ENCODE results near the gene WBP4.

WBP4 gene

GRCh38 chr13:41056826-41057711 is 4.2 kb upstream of the WBP4 start:
- TF ChIP-seq GATA3 (IDR thresholded peaks at IDR 0.05; ENCODE audit: low read depth, low read length), result no peak
- TF ChIP-seq GATA2 (IDR thresholded peaks at IDR 0.05; ENCODE audit: low read depth, low read length), result no peak

DNA sequence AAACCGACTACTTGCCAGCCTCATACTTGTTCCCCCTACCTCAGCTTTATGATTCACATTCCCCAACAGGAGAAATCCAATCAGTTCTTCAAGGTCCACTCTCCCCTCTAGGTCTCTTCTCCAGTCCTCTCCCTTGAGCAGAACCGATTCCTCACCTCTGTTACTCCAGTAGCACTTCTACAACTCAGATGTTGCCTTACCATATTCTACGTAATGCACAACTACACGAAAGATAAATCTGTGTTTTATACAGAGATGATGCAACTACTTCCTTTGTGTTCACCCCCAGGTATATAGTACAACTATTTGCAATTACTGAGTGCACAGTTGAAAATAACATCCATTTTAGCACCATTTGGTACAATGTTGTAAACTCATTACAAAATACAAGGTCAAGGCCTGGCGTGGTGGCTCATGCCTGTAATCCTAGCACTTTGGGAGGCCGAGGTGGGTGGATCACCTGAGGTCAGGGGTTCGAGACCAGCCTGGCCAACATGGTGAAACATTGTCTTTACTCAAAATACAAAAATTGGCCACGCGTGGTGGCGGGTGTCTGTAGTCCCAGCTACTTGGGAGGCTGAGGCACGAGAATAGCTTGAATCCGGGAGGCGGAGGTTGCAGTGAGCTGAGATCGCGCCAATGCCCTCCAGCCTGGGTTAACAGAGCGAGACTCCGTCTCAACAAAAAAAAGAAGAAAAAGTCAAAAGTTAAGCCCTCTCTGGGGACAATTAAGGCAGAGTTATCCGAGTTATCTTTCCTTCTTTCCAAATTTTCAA is 2.8 kb upstream of the WBP4 start:
- TF ChIP-seq GATA2 (IDR thresholded peaks at IDR 0.05; ENCODE audit: low read depth, low read length) (no peak), GATA3 (IDR thresholded peaks at IDR 0.05; ENCODE audit: low read depth, low read length) (no peak)

DNA sequence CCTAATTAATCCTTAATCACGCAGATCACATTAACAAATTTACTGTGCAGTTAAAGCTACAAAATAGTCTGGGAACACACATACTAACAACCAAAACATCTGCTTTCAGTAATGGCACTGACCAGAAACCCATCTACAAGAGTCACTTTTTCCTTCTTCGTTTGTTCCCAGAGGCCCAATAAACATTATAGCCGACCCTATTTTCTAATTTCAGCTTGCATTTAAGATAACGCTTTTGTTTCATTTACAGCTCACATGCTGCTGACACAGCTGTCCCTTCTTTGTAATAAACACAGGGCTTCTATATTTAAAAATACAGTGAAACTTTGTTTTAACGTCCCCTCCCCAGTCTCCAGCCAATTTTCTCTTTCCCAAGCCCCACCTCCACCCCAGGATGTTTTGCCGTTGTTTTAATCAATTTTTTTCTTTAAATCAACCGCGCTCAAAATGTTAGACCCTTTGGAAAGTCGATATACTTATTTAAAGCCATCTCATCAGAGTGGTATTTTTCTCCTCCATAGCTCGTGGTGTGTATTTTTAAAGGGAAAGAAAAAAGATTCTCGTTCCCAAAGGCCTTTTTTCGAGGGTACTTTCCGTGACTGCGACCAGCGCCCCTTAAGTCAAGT is 1.7 kb upstream of the WBP4 start:
- TF ChIP-seq GATA3 (IDR thresholded peaks at IDR 0.05; ENCODE audit: low read depth, low read length) (no peak), GATA2 (IDR thresholded peaks at IDR 0.05; ENCODE audit: low read depth, low read length) (no peak)

DNA sequence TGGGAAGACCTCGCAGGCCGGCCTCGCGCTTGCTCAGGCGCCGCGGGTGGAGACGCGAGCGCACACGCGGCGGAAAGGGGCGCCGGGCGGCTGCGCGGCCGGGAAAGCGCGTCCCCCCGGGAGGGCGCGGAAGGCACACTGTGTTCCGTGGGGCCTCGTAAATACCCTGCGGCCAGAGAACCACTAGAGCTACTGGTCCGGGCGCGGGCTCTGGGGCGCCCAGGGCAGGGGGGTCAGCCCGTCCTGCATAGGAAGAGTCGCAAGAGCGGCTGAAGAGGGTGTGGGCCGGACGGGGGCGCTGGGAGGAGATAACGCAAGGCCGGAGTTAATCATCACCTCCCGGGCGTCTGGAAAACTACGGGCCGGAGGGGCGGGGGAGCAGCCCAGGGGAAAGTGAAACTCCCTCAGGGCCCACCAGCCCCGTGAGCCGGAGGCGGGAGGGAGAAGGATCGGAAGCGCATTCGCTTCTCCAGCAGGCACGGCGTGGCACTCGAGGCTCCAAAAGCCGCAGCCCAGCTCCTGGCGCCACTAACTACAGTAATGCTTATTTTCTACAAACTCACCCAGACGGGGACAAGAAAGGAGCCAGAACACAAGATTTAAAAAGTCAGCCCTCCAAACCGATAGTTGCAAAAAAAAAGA is 1.1 kb upstream of the WBP4 start:
- TF ChIP-seq GATA3 (IDR thresholded peaks at IDR 0.05; ENCODE audit: low read depth, low read length) (no peak), GATA2 (IDR thresholded peaks at IDR 0.05; ENCODE audit: low read depth, low read length) (peak; percentile 74)

- TF ChIP-seq GATA3 (IDR thresholded peaks at IDR 0.05; ENCODE audit: low read depth, low read length) (no peak), GATA2 (IDR thresholded peaks at IDR 0.05; ENCODE audit: low read depth, low read length) (no peak)
These were observed 610 bp upstream of the WBP4 start for GRCh38 chr13:41060724-41061074.

DNA sequence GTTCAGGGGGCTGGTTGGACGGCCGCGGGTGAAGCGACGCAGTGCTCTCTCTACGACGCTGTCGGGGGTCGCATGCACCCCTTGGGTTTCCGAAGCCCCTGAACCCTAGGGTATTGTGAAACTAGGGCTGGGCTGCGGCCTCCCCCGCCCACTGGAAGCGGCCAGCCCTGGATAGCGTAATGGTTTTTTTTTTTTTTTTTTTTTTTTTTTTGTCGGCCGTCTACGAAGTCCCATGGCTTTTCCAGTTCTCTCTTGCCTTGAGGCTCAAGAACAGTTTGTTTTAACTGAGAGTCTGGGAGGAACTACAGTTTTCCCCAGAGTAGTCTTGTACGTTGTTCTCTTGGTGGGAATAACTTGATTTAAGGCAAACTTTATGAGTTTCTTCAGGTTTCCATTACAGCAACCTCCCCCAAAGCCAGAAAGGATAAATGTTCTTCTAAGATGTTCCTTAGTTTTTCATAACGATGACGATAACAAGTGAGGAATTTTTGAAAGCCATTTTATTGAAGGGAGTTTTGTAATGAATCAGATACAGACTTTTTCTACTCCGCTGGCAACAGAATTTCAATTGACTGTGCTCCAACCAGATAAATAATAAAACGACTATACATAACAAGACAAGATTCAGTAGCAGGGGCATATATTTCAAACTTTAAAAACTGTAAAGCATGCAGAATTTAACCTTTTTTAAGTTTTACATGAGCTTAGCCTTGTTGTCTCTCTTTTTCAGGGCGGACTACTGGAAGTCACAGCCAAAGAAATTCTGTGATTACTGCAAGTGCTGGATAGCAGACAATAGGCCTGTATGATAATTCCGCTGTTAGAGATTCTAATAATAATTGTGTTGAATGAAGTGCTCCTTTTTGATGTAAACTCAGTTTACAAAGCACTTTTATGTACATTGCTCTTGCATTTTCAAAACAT is 867 bp downstream of the WBP4 start:
- no peak for TF ChIP-seq GATA2 (IDR thresholded peaks at IDR 0.05; ENCODE audit: low read depth, low read length)
- TF ChIP-seq GATA3 (IDR thresholded peaks at IDR 0.05; ENCODE audit: low read depth, low read length), result no peak

- TF ChIP-seq GATA3 (IDR thresholded peaks at IDR 0.05; ENCODE audit: low read depth, low read length) (no peak), GATA2 (IDR thresholded peaks at IDR 0.05; ENCODE audit: low read depth, low read length) (no peak)
These were observed 3.2 kb downstream of the WBP4 start for GRCh38 chr13:41064493-41064892.

GRCh38 chr13:41065078-41065477 is 3.8 kb downstream of the WBP4 start:
- TF ChIP-seq GATA2 (IDR thresholded peaks at IDR 0.05; ENCODE audit: low read depth, low read length), result no peak

- TF ChIP-seq GATA3 (IDR thresholded peaks at IDR 0.05; ENCODE audit: low read depth, low read length) (no peak), GATA2 (IDR thresholded peaks at IDR 0.05; ENCODE audit: low read depth, low read length) (no peak)
These were observed 13.2 kb downstream of the WBP4 start for GRCh38 chr13:41074523-41074922.

- no peak for TF ChIP-seq GATA3 (IDR thresholded peaks at IDR 0.05; ENCODE audit: low read depth, low read length)
- no peak for TF ChIP-seq GATA2 (IDR thresholded peaks at IDR 0.05; ENCODE audit: low read depth, low read length)
These were observed 13.7 kb downstream of the WBP4 start for GRCh38 chr13:41075034-41075433.

GRCh38 chr13:41075485-41075884 is 14.2 kb downstream of the WBP4 start:
- TF ChIP-seq GATA3 (IDR thresholded peaks at IDR 0.05; ENCODE audit: low read depth, low read length) (no peak), GATA2 (IDR thresholded peaks at IDR 0.05; ENCODE audit: low read depth, low read length) (no peak)

DNA sequence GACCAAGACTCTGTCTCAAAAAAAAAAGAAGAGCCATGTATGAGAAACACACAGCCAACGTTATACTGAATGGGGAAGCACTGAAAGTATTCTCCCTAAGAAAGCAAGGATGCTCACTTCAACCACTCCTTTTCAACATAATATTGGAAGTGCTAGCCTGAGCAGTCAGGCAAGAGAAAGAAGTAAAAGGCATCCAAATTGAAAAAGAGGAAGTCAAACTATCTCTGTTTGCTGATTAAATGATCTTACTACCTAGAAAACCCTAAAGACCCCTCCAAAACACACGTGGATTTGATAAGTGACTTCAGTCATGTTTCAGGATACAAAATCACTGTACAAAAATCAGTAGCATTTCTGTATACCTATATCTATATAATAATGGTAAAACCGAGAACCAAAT is 16.2 kb downstream of the WBP4 start:
- no peak for TF ChIP-seq GATA3 (IDR thresholded peaks at IDR 0.05; ENCODE audit: low read depth, low read length)
- no peak for TF ChIP-seq GATA2 (IDR thresholded peaks at IDR 0.05; ENCODE audit: low read depth, low read length)

GRCh38 chr13:41079725-41080124 is 18.4 kb downstream of the WBP4 start:
- TF ChIP-seq GATA3 (IDR thresholded peaks at IDR 0.05; ENCODE audit: low read depth, low read length), result no peak
- TF ChIP-seq GATA2 (IDR thresholded peaks at IDR 0.05; ENCODE audit: low read depth, low read length), result no peak
